SU-DHL-6 (cell line): ENCODE measurements around the gene MIOX.

Source experiments
- H2AFZ ChIP-seq: fragments of 200-600 bp; sonication (generic); 2 replicates; pipeline ENCODE4 v1.6.1; 2014; ENCODE audit warnings: low read depth, mild to moderate bottlenecking, moderate library complexity, mixed read lengths, antibody characterized with exemption, low read length; ENCODE audit not compliant: severe bottlenecking
- H3F3A ChIP-seq: fragments of 200-600 bp; shearing (Covaris generic); 2 replicates; pipeline ENCODE4 v1.6.0; 2016; ENCODE audit warnings: antibody characterized with exemption, mild to moderate bottlenecking; ENCODE audit not compliant: insufficient read depth
- H3K27ac ChIP-seq: fragments of 200-600 bp; sonication (generic); 2 replicates; pipeline ENCODE4 v1.5.1; 2016; ENCODE audit warnings: low read depth, mild to moderate bottlenecking, low read length, moderate library complexity, mixed read lengths
- H3K27me3 ChIP-seq: fragments of 200-600 bp; sonication (generic), shearing (Covaris generic); 2 replicates; pipeline ENCODE4 v1.6.0; 2014; ENCODE audit warnings: mild to moderate bottlenecking, low read length
- H3K36me3 ChIP-seq: fragments of 200-600 bp; sonication (generic); 2 replicates; pipeline ENCODE4 v1.6.1; 2014; ENCODE audit warnings: mild to moderate bottlenecking, low read length, mixed read lengths
- H3K4me2 ChIP-seq: fragments of 300-600, 200-600 bp; shearing (Covaris generic), sonication (generic); 2 replicates; pipeline ENCODE4 v1.6.0; 2014; ENCODE audit warnings: low read length, low read depth, mild to moderate bottlenecking; ENCODE audit not compliant: poor library complexity, severe bottlenecking
- H3K4me3 ChIP-seq: fragments of 200-600 bp; sonication (generic); 2 replicates; pipeline ENCODE4 v1.5.1; 2014; ENCODE audit warnings: antibody characterized with exemption, low read length, mild to moderate bottlenecking, mixed read lengths; ENCODE audit not compliant: insufficient read depth, poor library complexity, severe bottlenecking
- H3K79me2 ChIP-seq: fragments of 200-600 bp; sonication (generic); 2 replicates; pipeline ENCODE4 v1.6.1; 2014; ENCODE audit warnings: mild to moderate bottlenecking, low read length, moderate library complexity; ENCODE audit not compliant: insufficient read depth
- H3K9ac ChIP-seq: fragments of 200-600 bp; sonication (generic); 2 replicates; pipeline ENCODE4 v1.7.0; 2014; ENCODE audit warnings: mild to moderate bottlenecking, low read length
- H3K9me2 ChIP-seq: fragments of 200-600 bp; sonication (generic); replicated peaks from 2 replicates; pipeline ENCODE4 v1.6.1; 2014; ENCODE audit warnings: low read length; ENCODE audit not compliant: insufficient read depth
- H3K9me3 ChIP-seq: fragments of 200-600 bp; sonication (generic); 2 replicates; pipeline ENCODE4 v1.6.1; 2014; ENCODE audit warnings: low read length, mixed read lengths; ENCODE audit not compliant: insufficient read depth
- H4K20me1 ChIP-seq: fragments of 200-600 bp; sonication (generic); 2 replicates; pipeline ENCODE4 v1.6.1; 2014; ENCODE audit warnings: low read depth, mild to moderate bottlenecking, antibody characterized with exemption, low read length, moderate library complexity, mixed read lengths
- EZH2phosphoT487 ChIP-seq: fragments of 200-600 bp; sonication (generic), shearing (Covaris generic); conservative IDR thresholded peaks from 2 replicates; pipeline ENCODE4 v1.6.1; 2018; ENCODE audit warnings: mild to moderate bottlenecking, antibody characterized with exemption, low read length, moderate library complexity, mixed read lengths
- TF ChIP-seq, protein P1 (sequence below): fragments of 200-600 bp; sonication (generic); IDR thresholded peaks from one replicate; pipeline ENCODE4 v1.5.1; 2017; ENCODE audit warnings: antibody characterized with exemption, mild to moderate bottlenecking, low read length, moderate library complexity; ENCODE audit not compliant: insufficient read depth, poor library complexity, severe bottlenecking

Gene MIOX

DNA sequence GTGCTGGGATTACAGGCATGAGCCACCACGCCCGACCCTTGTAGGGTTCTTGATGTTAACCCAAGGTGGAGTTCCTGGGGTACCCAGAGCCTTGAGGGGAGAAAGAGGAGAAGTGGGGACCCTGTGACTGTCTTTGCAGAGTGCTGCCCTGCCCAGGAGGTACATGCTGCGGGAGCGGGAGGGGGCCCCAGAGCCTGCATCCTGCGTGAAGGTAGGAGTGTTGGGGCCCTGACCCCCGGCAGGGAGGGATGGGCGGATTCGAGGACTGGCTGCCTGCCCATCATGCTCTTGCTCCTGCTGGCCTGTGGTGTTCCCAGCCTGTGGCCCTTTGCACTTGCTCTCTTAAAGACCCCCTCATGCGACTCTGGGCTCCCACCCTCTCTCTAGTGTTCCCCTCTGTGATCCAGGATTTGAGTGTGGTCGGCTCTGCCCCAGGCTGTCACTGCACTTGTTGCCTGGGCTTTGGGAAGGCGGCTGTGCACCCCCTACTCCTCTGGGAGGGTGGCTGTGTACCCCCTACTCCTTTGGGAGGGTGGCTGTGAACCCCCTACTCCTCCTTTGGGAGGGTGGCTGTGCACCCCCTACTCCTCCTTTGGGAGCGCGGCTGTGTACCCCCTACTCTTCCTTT lies 34.3 kb downstream of the MIOX start:
- no peaks in the 10 kb centered on the region for H3K9me2 ChIP-seq
- peaks cover 19% of the 10 kb centered on the region for H3K79me2 ChIP-seq
- H3K36me3 ChIP-seq: no peaks in the 10 kb centered on the region

DNA sequence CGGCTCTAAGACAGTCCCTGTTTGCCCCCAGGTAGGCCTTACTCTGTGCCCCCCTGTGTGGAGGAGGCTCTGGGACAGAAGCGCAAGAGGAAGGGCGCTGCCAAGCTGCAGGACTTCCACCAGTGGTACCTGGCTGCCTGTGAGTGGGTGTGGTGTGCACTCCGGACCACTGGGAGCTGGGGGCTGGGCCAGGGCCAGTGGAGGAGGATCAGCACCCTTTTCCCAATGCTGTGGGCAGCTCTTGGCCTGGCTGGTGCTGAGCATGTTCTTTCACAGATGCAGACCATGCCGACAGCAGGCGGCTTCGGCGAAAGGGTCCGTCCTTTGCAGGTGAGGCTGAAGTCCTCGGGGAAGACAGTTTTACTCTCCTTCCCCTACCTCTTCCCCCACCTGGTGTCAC lies 35.1 kb downstream of the MIOX start:
- Histone ChIP-seq H3K4me2 (no peak overlapping the region), H2AFZ (no peak overlapping the region), H3K9ac (no peak overlapping the region), H3K9me3 (no peaks in the 10 kb centered on the region), H3F3A (no peaks in the 10 kb centered on the region), H3K79me2 (peaks cover 11% of the 10 kb centered on the region; the same call in 1 of the 2 replicates), H3K27ac (no peak overlapping the region), H3K27me3 (no peaks in the 10 kb centered on the region), H3K9me2 (no peaks in the 10 kb centered on the region), H4K20me1 (no peaks in the 10 kb centered on the region), H3K36me3 (no peaks in the 10 kb centered on the region), H3K4me3 (no peak overlapping the region)
- TF ChIP-seq, protein P1, sequence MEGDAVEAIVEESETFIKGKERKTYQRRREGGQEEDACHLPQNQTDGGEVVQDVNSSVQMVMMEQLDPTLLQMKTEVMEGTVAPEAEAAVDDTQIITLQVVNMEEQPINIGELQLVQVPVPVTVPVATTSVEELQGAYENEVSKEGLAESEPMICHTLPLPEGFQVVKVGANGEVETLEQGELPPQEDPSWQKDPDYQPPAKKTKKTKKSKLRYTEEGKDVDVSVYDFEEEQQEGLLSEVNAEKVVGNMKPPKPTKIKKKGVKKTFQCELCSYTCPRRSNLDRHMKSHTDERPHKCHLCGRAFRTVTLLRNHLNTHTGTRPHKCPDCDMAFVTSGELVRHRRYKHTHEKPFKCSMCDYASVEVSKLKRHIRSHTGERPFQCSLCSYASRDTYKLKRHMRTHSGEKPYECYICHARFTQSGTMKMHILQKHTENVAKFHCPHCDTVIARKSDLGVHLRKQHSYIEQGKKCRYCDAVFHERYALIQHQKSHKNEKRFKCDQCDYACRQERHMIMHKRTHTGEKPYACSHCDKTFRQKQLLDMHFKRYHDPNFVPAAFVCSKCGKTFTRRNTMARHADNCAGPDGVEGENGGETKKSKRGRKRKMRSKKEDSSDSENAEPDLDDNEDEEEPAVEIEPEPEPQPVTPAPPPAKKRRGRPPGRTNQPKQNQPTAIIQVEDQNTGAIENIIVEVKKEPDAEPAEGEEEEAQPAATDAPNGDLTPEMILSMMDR: no peak
- no peak for TF ChIP-seq EZH2phosphoT487

More for the DNA sequence above, 34.3 kb downstream of the MIOX start:
- no peak overlapping the region for H3K27ac ChIP-seq
- no peak for TF ChIP-seq EZH2phosphoT487
- TF ChIP-seq, protein P1: no peak
- H3K9me3 ChIP-seq: no peaks in the 10 kb centered on the region
- H4K20me1 ChIP-seq: no peaks in the 10 kb centered on the region
- no peak overlapping the region for H3K4me3 ChIP-seq
- no peaks in the 10 kb centered on the region for H3K27me3 ChIP-seq
- H2AFZ ChIP-seq: no peak overlapping the region
- H3K9ac ChIP-seq: no peak overlapping the region
- no peak overlapping the region for H3K4me2 ChIP-seq
- H3F3A ChIP-seq: no peaks in the 10 kb centered on the region

DNA sequence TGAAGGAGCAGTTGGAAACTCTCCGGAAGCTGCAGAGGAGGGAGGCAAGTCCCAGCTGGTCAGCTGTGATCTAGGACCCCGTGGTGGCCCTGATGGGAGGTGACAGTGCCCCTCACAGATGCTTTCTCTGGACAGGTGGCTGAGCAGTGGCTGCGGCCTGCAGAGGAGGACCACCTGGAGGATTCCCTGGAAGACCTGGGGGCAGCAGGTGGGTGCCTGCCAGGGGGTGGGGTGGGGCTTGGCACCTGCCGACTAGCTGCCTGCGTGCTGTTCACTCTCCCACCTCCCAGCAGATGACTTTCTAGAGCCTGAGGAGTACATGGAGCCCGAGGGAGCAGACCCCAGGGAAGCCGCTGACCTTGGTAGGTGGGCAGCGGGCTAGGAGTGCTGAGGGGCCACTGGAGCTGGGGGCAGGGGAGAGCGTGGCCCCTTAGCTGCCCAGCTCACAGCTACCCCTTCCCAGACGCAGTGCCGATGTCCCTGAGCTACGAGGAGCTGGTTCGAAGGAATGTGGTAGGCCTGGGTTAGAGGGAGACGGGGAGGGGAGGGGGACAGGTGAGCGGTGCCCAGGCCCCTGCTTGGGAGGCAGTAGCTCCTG lies 35.6 kb downstream of the MIOX start:
- Histone ChIP-seq H3K9me2 (no peaks in the 10 kb centered on the region), H3K36me3 (no peaks in the 10 kb centered on the region), H3K79me2 (peaks cover 10% of the 10 kb centered on the region; the same call in 1 of the 2 replicates), H3K4me2 (no peak overlapping the region), H3K9me3 (no peaks in the 10 kb centered on the region), H3K27ac (no peak overlapping the region), H3K4me3 (no peak overlapping the region), H3F3A (no peaks in the 10 kb centered on the region), H4K20me1 (no peaks in the 10 kb centered on the region), H3K9ac (no peak overlapping the region), H2AFZ (no peak overlapping the region), H3K27me3 (no peaks in the 10 kb centered on the region)
- TF ChIP-seq EZH2phosphoT487: no peak
- TF ChIP-seq, protein P1: no peak
